HG03097 (cell line): Measurements from ENCODE around the gene ACOD1.
A peak's percentile ranks its signal among the peaks of the same experiment; 100 is the strongest.
"Not testable (repeated sequence)": the region's sequence is repeated elsewhere in the genome, so short reads cannot be mapped to it uniquely, and the experiment has no call there.

Experiments used
- ATAC-seq: cut with Tn5 transposase; IDR thresholded peaks from one replicate; pipeline ENCODE4 v1.9.1; 2021; ENCODE audit not compliant: unreplicated experiment, low FRiP score

Gene ACOD1

GRCh38 chr13:76950101-76950500, 1.8 kb downstream of the ACOD1 start:
- ATAC-seq: no peak

- ATAC-seq: no peak
Observed at GRCh38 chr13:76953968-76954367, 5.7 kb downstream of the ACOD1 start.

DNA sequence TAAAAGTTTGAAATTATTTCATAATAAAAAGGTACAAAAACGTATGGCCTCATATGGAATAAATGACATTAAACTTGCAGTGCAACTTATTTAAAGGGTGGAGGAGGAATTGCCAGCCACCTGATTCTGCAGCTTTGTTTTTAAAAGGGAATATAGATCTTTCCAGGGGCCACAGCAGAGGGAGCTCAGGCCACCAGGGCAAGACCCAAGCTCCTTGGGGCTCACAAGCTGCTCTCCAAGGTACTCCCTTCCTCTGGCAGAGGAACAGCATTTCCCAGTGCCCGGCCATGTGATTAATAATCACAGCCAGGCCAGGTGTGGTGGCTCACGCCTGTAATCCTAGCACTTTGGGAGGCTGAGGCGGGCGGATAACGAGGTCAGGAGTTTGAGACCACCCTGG, 6.2 kb downstream of the ACOD1 start:
- no peak for ATAC-seq

GRCh38 chr13:76955193-76955592, 6.9 kb downstream of the ACOD1 start:
- no peak for ATAC-seq

DNA sequence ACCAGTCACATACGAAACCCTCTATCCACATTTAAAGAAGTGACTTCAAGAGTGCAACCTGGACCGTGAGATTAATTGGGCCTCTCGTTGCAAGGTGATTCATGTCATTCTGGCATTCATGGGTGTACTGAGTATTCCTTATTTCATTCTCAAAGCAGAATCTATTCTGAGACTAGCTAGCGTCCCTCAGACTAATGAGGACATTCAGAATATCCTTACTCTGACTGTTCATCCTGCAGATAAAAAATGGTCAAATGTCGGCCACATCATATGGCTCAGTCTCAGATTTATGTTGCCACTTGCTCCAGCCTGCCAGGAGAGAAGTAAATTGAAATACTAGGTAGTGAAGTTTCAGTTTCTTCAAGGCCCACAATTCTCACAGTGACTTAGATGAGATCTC, 7.3 kb downstream of the ACOD1 start:
- no peak for ATAC-seq

DNA sequence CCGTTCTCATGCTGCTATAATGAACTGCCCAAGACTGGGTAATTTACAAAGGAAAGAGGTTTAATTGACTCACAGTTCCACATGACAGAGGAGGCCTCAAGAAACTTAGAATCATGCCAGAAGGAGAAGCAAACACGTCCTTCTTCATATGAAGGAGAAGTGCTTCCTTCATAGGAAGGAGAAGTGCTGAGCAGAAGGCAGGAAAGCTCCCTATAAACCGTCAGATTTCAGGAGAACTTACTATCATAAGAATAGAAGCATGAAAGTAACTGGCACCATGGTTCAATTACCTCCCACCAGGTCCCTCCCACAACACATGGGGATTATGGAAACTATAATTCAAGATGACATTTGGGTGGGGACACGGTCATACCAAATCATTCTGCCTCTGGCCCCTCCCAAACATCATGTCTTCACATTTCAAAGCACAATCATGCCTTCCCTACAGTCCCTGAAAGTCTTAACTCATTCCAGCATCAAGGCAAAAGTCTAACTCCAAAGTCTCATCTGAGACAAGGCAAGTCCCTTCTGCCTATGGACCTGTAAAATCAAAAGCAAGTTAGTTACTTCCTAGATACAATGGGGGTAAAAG, 10.6 kb downstream of the ACOD1 start:
- ATAC-seq: no peak

DNA sequence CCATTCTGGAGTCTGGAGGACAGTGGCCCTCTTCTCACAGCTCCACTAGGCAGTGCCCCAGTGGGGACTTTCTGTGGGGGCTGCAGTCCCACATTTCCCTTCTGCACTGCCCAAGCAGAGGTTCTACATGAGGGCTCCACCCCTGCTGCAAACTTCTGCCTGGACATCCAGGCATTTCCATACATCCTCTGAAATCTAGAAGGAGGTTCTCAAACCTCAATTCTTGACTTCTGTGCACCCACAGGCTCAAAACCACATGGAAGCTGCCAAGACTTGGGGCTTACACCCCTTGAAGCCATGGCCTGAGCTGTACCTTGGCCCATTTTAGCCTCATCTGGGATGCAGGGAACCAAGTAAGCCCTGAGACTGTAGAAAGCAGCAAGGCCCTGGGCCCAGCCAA, 11.4 kb downstream of the ACOD1 start:
- ATAC-seq: not testable (repeated sequence)

- no peak for ATAC-seq
Observed at GRCh38 chr13:76965759-76966421, 17.6 kb downstream of the ACOD1 start.

- ATAC-seq: no peak
Observed at GRCh38 chr13:76967031-76967430, 18.7 kb downstream of the ACOD1 start.

DNA sequence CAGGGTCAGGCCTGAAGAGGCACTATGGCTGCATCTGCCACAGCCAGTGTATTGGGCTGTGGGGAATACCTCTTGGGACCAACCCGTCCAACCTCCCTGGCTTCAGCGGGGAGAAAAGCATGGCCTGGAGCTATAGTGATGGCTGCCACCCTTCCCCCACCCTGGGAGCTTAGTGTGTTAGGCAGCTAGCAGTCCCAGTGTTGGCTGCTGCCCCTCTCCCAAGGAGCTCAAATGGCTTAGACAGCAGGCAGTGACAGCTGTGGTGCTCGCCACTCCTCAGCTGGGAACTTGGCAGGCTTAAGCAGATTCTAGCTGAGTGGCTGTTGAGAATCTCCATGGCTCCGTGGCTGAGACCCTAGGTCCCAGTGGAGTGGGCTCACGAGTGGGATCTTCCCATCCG, 19.7 kb downstream of the ACOD1 start:
- no peak for ATAC-seq

- ATAC-seq: no peak
Observed at GRCh38 chr13:76969488-76970365, 21.4 kb downstream of the ACOD1 start.

- no peak for ATAC-seq
Observed at GRCh38 chr13:76971215-76971614, 22.9 kb downstream of the ACOD1 start.

DNA sequence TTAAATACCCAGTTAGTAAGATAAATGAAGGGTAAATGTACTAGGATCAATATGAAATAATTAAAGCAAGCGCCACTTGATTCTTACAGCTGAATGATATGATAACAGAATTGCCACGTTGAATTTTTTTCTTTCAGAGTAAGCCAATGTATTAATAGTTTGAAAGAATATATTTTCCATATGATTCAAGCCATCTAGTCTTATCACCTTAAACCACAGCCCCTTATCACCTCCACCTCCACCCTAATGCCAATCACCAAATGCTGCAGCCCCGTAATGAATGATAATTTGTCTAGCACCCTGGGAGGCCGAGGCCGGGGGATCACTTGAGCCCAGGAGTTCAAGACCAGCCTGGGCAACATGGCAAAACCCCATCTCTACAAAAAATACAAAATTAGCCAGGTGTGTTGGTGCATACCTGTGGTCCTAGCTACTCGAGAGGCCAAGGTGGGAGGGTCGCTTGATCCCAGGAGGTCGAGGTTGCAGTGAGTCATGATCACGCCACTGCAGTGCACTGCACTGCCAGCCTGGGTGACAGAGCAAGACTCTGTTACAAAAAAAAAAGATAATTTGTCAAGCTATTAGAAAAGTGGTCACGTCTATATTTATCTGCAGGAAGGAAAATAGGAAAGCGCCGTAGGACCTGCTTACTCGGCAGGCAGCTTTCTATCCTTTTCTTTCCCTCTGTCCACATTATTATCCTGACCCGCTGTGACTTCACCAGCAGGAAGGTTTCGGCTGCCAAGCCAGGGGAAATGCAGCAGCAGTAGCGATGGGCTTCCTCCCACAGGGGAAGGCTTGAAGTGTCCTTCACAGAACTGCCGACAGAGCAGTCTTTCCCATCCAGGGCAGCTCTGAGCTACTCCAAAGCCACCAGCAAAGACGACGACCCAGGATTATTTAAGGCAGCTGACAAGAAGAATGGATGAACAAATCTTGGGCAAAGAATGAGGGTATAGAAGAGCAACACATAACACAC, 23.8 kb downstream of the ACOD1 start:
- no peak for ATAC-seq

- no peak for ATAC-seq
Observed at GRCh38 chr13:76973920-76974617, 25.8 kb downstream of the ACOD1 start.

GRCh38 chr13:76974618-76974975, 26.3 kb downstream of the ACOD1 start:
- ATAC-seq: no peak

DNA sequence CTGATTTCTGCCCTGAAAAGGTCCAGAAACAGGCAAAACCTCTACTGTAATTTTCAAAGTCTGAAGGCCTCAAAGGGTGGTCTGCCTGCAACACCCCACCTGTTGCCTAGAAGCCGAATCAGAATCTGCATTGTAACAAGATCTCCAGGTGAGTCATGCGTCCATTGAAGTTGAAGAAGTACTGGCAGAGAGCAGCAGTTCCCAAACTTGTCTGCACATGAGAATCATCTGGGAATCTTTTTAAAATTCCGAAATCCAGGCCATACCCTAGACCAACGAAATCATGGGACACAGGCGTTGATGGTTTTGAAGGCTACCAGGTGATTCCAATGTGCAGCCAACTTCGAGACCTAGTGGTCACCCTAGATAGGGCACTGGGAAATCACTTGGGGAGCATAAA, 27.6 kb downstream of the ACOD1 start:
- ATAC-seq: no peak

- no peak for ATAC-seq
Observed at GRCh38 chr13:76976490-76976889, 28.2 kb downstream of the ACOD1 start.

DNA sequence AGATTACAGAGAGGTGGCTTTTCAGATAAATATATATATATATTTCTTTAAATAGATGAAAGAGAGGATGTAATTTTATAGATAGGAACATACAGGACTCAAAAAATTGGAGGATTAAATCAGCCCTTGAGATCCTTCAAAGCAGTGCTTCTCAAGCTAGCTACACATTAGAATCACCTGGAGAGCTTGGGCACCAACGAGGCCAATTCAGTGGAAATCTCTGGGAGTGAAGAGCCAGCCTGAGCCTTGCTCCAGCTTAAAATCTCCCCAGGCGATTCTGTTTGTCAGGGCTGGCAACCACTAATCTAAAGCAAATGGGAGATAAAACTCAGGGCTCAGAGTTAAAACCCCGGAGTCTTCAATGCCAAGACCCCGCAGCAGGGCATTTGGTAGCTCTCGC, 28.6 kb downstream of the ACOD1 start:
- ATAC-seq: no peak

- peak; percentile 99 for ATAC-seq
Observed at GRCh38 chr13:76980075-76980718, 31.9 kb downstream of the ACOD1 start.

DNA sequence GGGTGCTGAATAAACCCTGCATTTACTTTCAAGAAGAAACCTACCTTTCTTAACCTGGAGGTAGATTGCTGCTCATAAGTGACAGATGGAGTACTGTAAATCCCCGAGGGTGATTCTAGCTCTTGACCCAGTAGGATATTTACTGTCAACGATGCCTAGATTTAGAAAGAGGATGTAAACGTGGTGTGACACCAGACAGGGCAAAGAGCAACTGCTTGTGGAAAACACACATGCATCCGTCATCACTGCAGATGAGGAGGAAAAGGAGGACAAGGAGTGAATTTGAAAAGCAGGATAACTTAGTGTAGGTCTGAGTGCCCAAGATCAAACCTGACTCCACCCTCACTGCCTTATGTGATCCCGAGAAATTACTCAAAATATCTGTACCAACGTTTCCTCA, 33.8 kb downstream of the ACOD1 start:
- ATAC-seq: no peak
